K562 (cell line): Measurements from ENCODE around the gene MAGI1.

Experiments used
- FOXP1 ChIP-seq: sonication (generic); formaldehyde crosslinking; IDR thresholded peaks from 2 replicates; pipeline ENCODE4 v1.8.0; 2022; ENCODE audit warnings: mild to moderate bottlenecking, missing genetic modification reagents
- KDM1A ChIP-seq, 2 experiments: fragments of 450-650 bp; IDR thresholded peaks; 2 replicates each; pipeline ENCODE4 v1.6.1; 2016; ENCODE audit warnings: mild to moderate bottlenecking in 2 of 2
- KDM5B ChIP-seq: fragments of 200-600 bp; sonication (generic); IDR thresholded peaks from 2 replicates; pipeline ENCODE4 v1.6.1; 2012; ENCODE audit warnings: low read depth, mild to moderate bottlenecking, moderate library complexity, low read length, control low read depth, inconsistent platforms; ENCODE audit not compliant: insufficient replicate concordance
- MYC ChIP-seq, 2 experiments: fragments of 250-450 bp in 1 of 2; sonication (Bioruptor Pico) in 1 of 2; IDR thresholded peaks; 2 replicates each; pipeline versions ENCODE4 v1.5.1 to v1.6.1; 2012 to 2021; ENCODE audit warnings: low read depth in 2 of 2, borderline replicate concordance in 1 of 2, improper control_type of control experiment in 1 of 2, low read length in 1 of 2, mild to moderate bottlenecking in 1 of 2, moderate library complexity in 1 of 2
- PATZ1 ChIP-seq: fragments of 250-450 bp; sonication (Bioruptor Pico); IDR thresholded peaks from 2 replicates; pipeline ENCODE4 v1.5.0; 2020; ENCODE audit warnings: mild to moderate bottlenecking, borderline replicate concordance
- PHB ChIP-seq: fragments of 250-450 bp; sonication (Bioruptor Pico); IDR thresholded peaks from 2 replicates; pipeline ENCODE4 v1.5.0; 2021
- POLR2A ChIP-seq: fragments of 450-650 bp; conservative IDR thresholded peaks from 2 replicates; pipeline ENCODE4 v1.6.1; 2016
- POLR2AphosphoS5 ChIP-seq: IDR thresholded peaks from 2 replicates; pipeline ENCODE4 v1.6.1; 2011; ENCODE audit warnings: mild to moderate bottlenecking, low read depth, low read length, moderate library complexity; ENCODE audit not compliant: control insufficient read depth, insufficient read depth
- SREBF2 ChIP-seq: sonication (generic); formaldehyde crosslinking; IDR thresholded peaks from 2 replicates; pipeline ENCODE4 v1.4.0; 2020; ENCODE audit warnings: mild to moderate bottlenecking, missing genetic modification reagents
- SRF ChIP-seq, 2 experiments: fragments of 250-450, 450-650 bp in 1 of 2; sonication (Bioruptor Pico) in 1 of 2; sonication (generic) in 1 of 2; formaldehyde crosslinking; IDR thresholded peaks; 2 replicates each; pipeline versions ENCODE4 v1.5.0 to v1.5.1; 2020 to 2022; ENCODE audit warnings: mild to moderate bottlenecking in 1 of 2, missing genetic modification reagents in 1 of 2
- ZNF184 ChIP-seq: sonication (generic); formaldehyde crosslinking; IDR thresholded peaks from 2 replicates; pipeline ENCODE4 v1.5.0; 2020; ENCODE audit warnings: missing genetic modification reagents
- ZNF586 ChIP-seq: fragments of 450-650 bp; formaldehyde crosslinking; conservative IDR thresholded peaks from 2 replicates; pipeline ENCODE4 v1.4.0; 2020; ENCODE audit warnings: mild to moderate bottlenecking, moderate library complexity

GRCh38 chr3:65811086-65811761, 227.5 kb downstream of the MAGI1 start:
- TF ChIP-seq KDM1A (IDR thresholded peaks at IDR 0.05), result no peak
- no peak for TF ChIP-seq ZNF184 (CRISPR knock-in tag)
- TF ChIP-seq PATZ1 (CRISPR knock-in tag), result no peak
- no peak for TF ChIP-seq SRF (CRISPR knock-in tag; IDR thresholded peaks at IDR 0.05)
- TF ChIP-seq SREBF2 (CRISPR knock-in tag), result no peak
- TF ChIP-seq MYC (IDR thresholded peaks at IDR 0.05; ENCODE audit: low read depth, low read length), result no peak
- TF ChIP-seq MYC (CRISPR knock-in tag; IDR thresholded peaks at IDR 0.05; ENCODE audit: borderline replicate concordance, low read depth), result no peak
- TF ChIP-seq KDM5B, result no peak
- no peak for TF ChIP-seq FOXP1 (CRISPR knock-in tag)
- no peak for TF ChIP-seq ZNF586 (CRISPR knock-in tag)
- TF ChIP-seq POLR2AphosphoS5, result no peak
- no peak for TF ChIP-seq PHB
- TF ChIP-seq POLR2A, result no peak
